IMR-90 (cell line): ENCODE data around the gene RGS16. TPM values are rescaled to one million over a fixed set of nuclear protein-coding genes. Genes with fewer than 3 reads are reported as not detected.

Source experiments
- ATAC-seq: fragments of 200-7000 bp; cut with Tn5 transposase; 2 replicates; pipeline ENCODE4 v1.9.1; 2020; ENCODE audit warnings: low read depth, mild to moderate bottlenecking, moderate library complexity
- BruUV-seq: library from RNA; stranded (reverse); fragments of 400-500 nt; replicated peaks from 2 replicates; lab custom pipeline; 2021; lab: Mats Ljungman, UMichigan
- CTCF ChIA-PET: fragments of 300-600 bp; formaldehyde crosslinking; extraction: SDS; loops from one replicate; lab custom pipeline; 2021; ENCODE audit warnings: antibody characterized with exemption; lab: Yijun Ruan, JAX
- POLR2A ChIA-PET: fragments of 300-600 bp; sonication (Branson Sonifier 250); formaldehyde crosslinking; loops from one replicate; lab custom pipeline; 2022; ENCODE audit warnings: antibody characterized with exemption; ENCODE audit not compliant: unreplicated experiment; lab: Charles Lee
- DNase-seq: peaks from one replicate; pipeline ENCODE4 v3.0.0; 2013
- H2AFZ ChIP-seq: replicated peaks from 2 replicates; pipeline ENCODE3; 2013; ENCODE audit warnings: low read length, mild to moderate bottlenecking; ENCODE audit not compliant: poor library complexity
- H2AK5ac ChIP-seq: 2 replicates; pipeline ENCODE4 v1.6.1; 2013; ENCODE audit warnings: low read depth, low read length, inconsistent platforms
- H2AK9ac ChIP-seq: replicated peaks from 2 replicates; pipeline ENCODE3; 2013; ENCODE audit warnings: mild to moderate bottlenecking, low read depth, low read length, moderate library complexity; ENCODE audit not compliant: poor library complexity
- H2BK120ac ChIP-seq: 2 replicates; pipeline ENCODE4 v1.6.1; 2013; ENCODE audit warnings: low read depth, low read length, inconsistent platforms
- H2BK15ac ChIP-seq: 3 replicates; pipeline ENCODE4 v1.6.1; 2013; ENCODE audit warnings: low read depth, low read length, inconsistent platforms
- H2BK20ac ChIP-seq: 2 replicates; pipeline ENCODE4 v1.6.1; 2013; ENCODE audit warnings: low read depth, mild to moderate bottlenecking, inconsistent platforms, low read length, moderate library complexity
- H2BK5ac ChIP-seq: 2 replicates; pipeline ENCODE4 v1.6.1; 2013; ENCODE audit warnings: mild to moderate bottlenecking, low read depth, low read length, inconsistent platforms; ENCODE audit not compliant: poor library complexity, severe bottlenecking
- H3K14ac ChIP-seq: replicated peaks from 2 replicates; pipeline ENCODE4 v1.6.1; 2013; ENCODE audit warnings: low read depth, low read length, inconsistent platforms
- H3K18ac ChIP-seq: 2 replicates; pipeline ENCODE4 v1.6.1; 2013; ENCODE audit warnings: low read depth, low read length, control low read depth
- H3K23ac ChIP-seq: 2 replicates; pipeline ENCODE4 v1.6.1; 2013; ENCODE audit warnings: low read depth, low read length, inconsistent platforms
- H3K27ac ChIP-seq: 2 replicates; pipeline ENCODE4 v1.5.1; 2013; ENCODE audit warnings: mild to moderate bottlenecking, control low read depth, low read length; ENCODE audit not compliant: insufficient read depth
- H3K27me3 ChIP-seq: 2 replicates; pipeline ENCODE4 v1.6.1; 2013; ENCODE audit warnings: low read length; ENCODE audit not compliant: control insufficient read depth, insufficient read depth
- H3K36me3 ChIP-seq: 2 replicates; pipeline ENCODE4 v1.6.1; 2013; ENCODE audit warnings: low read length, mixed read lengths; ENCODE audit not compliant: control insufficient read depth, insufficient read depth
- H3K4ac ChIP-seq: 2 replicates; pipeline ENCODE4 v1.6.1; 2013; ENCODE audit warnings: low read depth, low read length, inconsistent platforms
- H3K4me1 ChIP-seq: 2 replicates; pipeline ENCODE4 v1.6.1; 2013; ENCODE audit warnings: low read length, mixed read lengths; ENCODE audit not compliant: control insufficient read depth, insufficient read depth
- H3K4me2 ChIP-seq: 2 replicates; pipeline ENCODE4 v1.6.1; 2013; ENCODE audit warnings: low read depth, mild to moderate bottlenecking, control low read depth, low read length, moderate library complexity
- H3K4me3 ChIP-seq: 2 replicates; pipeline ENCODE4 v1.5.1; 2013; ENCODE audit warnings: low read depth, mild to moderate bottlenecking, control low read depth, low read length, moderate library complexity; ENCODE audit not compliant: insufficient read depth
- H3K56ac ChIP-seq: 2 replicates; pipeline ENCODE4 v1.6.1; 2013; ENCODE audit warnings: low read length, inconsistent platforms; ENCODE audit not compliant: insufficient read depth; ENCODE audit errors: extremely low read depth
- H3K79me1 ChIP-seq, 2 experiments: 2 replicates each; pipeline ENCODE4 v1.6.1; 2013; ENCODE audit warnings: low read length in 2 of 2, inconsistent platforms in 1 of 2, low read depth in 1 of 2
- H3K9ac ChIP-seq: 2 replicates; pipeline ENCODE4 v1.6.1; 2013; ENCODE audit warnings: low read depth, low read length, control low read depth
- H3K9me1 ChIP-seq: 2 replicates; pipeline ENCODE4 v1.6.1; 2013; ENCODE audit warnings: low read length, inconsistent platforms; ENCODE audit not compliant: insufficient read depth
- H3K9me3 ChIP-seq: 2 replicates; pipeline ENCODE4 v1.6.1; 2013; ENCODE audit warnings: low read length; ENCODE audit not compliant: control insufficient read depth, insufficient read depth
- H4K20me1 ChIP-seq: 2 replicates; pipeline ENCODE4 v1.6.1; 2013; ENCODE audit warnings: low read length, inconsistent platforms; ENCODE audit not compliant: insufficient read depth
- H4K5ac ChIP-seq: 2 replicates; pipeline ENCODE4 v1.6.1; 2013; ENCODE audit warnings: mild to moderate bottlenecking, low read depth, low read length, control low read depth
- H4K8ac ChIP-seq, 2 experiments: 2 replicates each; pipeline ENCODE4 v1.6.1; 2013; ENCODE audit warnings: low read depth in 2 of 2, low read length in 2 of 2, control low read depth in 1 of 2, inconsistent platforms in 1 of 2
- H4K91ac ChIP-seq: 2 replicates; pipeline ENCODE4 v1.6.1; 2013; ENCODE audit warnings: low read depth, low read length, inconsistent platforms; ENCODE audit not compliant: insufficient read depth
- MAZ ChIP-seq: IDR thresholded peaks from 2 replicates; pipeline ENCODE4 v1.6.1; 2012; ENCODE audit warnings: low read depth, mild to moderate bottlenecking, low read length, improper control_type of control experiment, moderate library complexity, borderline replicate concordance
- MXI1 ChIP-seq: IDR thresholded peaks from 2 replicates; pipeline ENCODE4 v1.6.1; 2012; ENCODE audit warnings: low read depth, mild to moderate bottlenecking, low read length, moderate library complexity, borderline replicate concordance
- POLR2A ChIP-seq: IDR thresholded peaks from 2 replicates; pipeline ENCODE4 v1.6.1; 2012; ENCODE audit warnings: mild to moderate bottlenecking, low read depth, low read length
- RAD21 ChIP-seq: IDR thresholded peaks from 2 replicates; pipeline ENCODE4 v1.6.1; 2012; ENCODE audit warnings: low read length, improper control_type of control experiment
- RCOR1 ChIP-seq: IDR thresholded peaks from 2 replicates; pipeline ENCODE4 v1.6.1; 2012; ENCODE audit warnings: mild to moderate bottlenecking, low read length, improper control_type of control experiment; ENCODE audit not compliant: insufficient replicate concordance
- USF2 ChIP-seq: fragments of 150-350 bp; IDR thresholded peaks from 2 replicates; pipeline ENCODE4 v1.6.1; 2017; ENCODE audit warnings: mild to moderate bottlenecking, antibody characterized with exemption, low read length, low read depth
- WGBS, 2 experiments: methylation state at CpG; one replicate each; pipeline versions ENCODE4 v1.1.5 to v1.1.7; 2013; ENCODE audit warnings: missing lambda C conversion rate in 2 of 2; ENCODE audit not compliant: insufficient read length in 1 of 2; ENCODE audit errors: extremely low coverage in 2 of 2; 5-methylcytosine and 5-hydroxymethylcytosine counted together
- dilution Hi-C: fragments of 300-500 bp; cut with HindIII; formaldehyde crosslinking; loops from one replicate; pipeline ENCODE4 v1.14.3; 2018; ENCODE audit warnings: low sequenced_read_pairs; ENCODE audit not compliant: unreplicated experiment
- in situ Hi-C: fragments of 300-500 bp; cut with MboI; formaldehyde crosslinking; loops from 3 replicates; pipeline ENCODE4 v1.14.3; 2019; ENCODE audit warnings: low sequenced_read_pairs, inconsistent platforms, mixed read lengths
- intact Hi-C: fragments of 100-400 bp; cut with micrococcal nuclease; formaldehyde crosslinking; loops from 2 replicates; pipeline ENCODE4 v1.10.0; 2022
- polyA plus RNA-seq, 3 experiments: library from polyadenylated mRNA; depleted of rRNA; stranded (reverse); fragments of >200 nt; gene quantifications; 2 replicates each; pipeline ENCODE4 v1.2.3, GENCODE V29; 2012; ENCODE audit warnings: low replicate concordance in 1 of 3
- total RNA-seq: library from RNA; depleted of rRNA; stranded (reverse); fragments of >200 nt; gene quantifications from 2 replicates; pipeline ENCODE4 v1.2.3, GENCODE V29; 2012
- TF ChIP-seq, protein P1 (sequence below): conservative IDR thresholded peaks from 2 replicates; pipeline ENCODE4 v1.5.1; 2012; ENCODE audit warnings: mild to moderate bottlenecking, low read depth, low read length, improper control_type of control experiment

Gene RGS16
- total and polyA plus RNA-seq, 2 of the 4 experiments (the other 2 are of a cell fraction) = 0.15 to 0.18 TPM

- Histone ChIP-seq H2BK15ac (no peak overlapping the region), H2AK9ac (no peak overlapping the region), H3K4ac (no peak overlapping the region), H3K9me3 (no peaks in the 10 kb centered on the region), H3K18ac (no peak overlapping the region), H2BK20ac (no peak overlapping the region), H3K79me1 (no peaks in the 10 kb centered on the region), H2AFZ (no peak overlapping the region), H3K23ac (no peak overlapping the region), H3K4me1 (peaks cover 2% of the 10 kb centered on the region; the same call in 1 of the 2 replicates), H3K14ac (no peak overlapping the region), H3K36me3 (no peaks in the 10 kb centered on the region), H3K4me2 (no peak overlapping the region), H2AK5ac (no peak overlapping the region), H2BK120ac (no peak overlapping the region), H3K9me1 (peaks cover 4% of the 10 kb centered on the region; the same call in 1 of the 2 replicates), H4K8ac (no peak overlapping the region), H4K5ac (no peak overlapping the region), H2BK5ac (no peak overlapping the region), H3K56ac (no peak overlapping the region; the same call in 1 of the 2 replicates), H3K9ac (no peak overlapping the region), H3K27ac (no peak overlapping the region), H4K91ac (no peak overlapping the region), H4K20me1 (no peaks in the 10 kb centered on the region), H3K27me3 (peaks cover 10% of the 10 kb centered on the region), H3K4me3 (no peak overlapping the region)
- no TSS peak for BruUV-seq
- WGBS, 2 experiments = no CpG with 5 or more reads among the region's 3 CpGs
- ChIA-PET POLR2A (no interaction called here), CTCF (no interaction called here)
- intact Hi-C loops (no loop called here), in situ Hi-C loops (no loop called here), dilution Hi-C loops (no loop called here)
- DNase-seq (no peak), ATAC-seq (no peak)
- no peak for TF ChIP-seq MXI1
- no peak for TF ChIP-seq MAZ
- TF ChIP-seq USF2 = no peak
- TF ChIP-seq POLR2A = no peak
- no peak for TF ChIP-seq RCOR1
- no peak for TF ChIP-seq RAD21
- TF ChIP-seq, protein P1, sequence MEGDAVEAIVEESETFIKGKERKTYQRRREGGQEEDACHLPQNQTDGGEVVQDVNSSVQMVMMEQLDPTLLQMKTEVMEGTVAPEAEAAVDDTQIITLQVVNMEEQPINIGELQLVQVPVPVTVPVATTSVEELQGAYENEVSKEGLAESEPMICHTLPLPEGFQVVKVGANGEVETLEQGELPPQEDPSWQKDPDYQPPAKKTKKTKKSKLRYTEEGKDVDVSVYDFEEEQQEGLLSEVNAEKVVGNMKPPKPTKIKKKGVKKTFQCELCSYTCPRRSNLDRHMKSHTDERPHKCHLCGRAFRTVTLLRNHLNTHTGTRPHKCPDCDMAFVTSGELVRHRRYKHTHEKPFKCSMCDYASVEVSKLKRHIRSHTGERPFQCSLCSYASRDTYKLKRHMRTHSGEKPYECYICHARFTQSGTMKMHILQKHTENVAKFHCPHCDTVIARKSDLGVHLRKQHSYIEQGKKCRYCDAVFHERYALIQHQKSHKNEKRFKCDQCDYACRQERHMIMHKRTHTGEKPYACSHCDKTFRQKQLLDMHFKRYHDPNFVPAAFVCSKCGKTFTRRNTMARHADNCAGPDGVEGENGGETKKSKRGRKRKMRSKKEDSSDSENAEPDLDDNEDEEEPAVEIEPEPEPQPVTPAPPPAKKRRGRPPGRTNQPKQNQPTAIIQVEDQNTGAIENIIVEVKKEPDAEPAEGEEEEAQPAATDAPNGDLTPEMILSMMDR = no peak
Measured at GRCh38 chr1:182629499-182630096, 25.4 kb upstream of the RGS16 start.
